Spleen (tissue), 11 donors: ENCODE data around the gene EIF2B1. TPM values are rescaled to one million over a fixed set of nuclear protein-coding genes. Genes with fewer than 3 reads are reported as not detected.

Experiments used
- DNase-seq: peaks from one replicate; pipeline ENCODE4 v3.0.0-alpha.2; 2020
- H3K27ac ChIP-seq, 8 donors: fragments of 200-600 bp; sonication (generic) in 7 of 8; 1 replicate in 4 of 8; 2 replicates in 4 of 8; pipeline versions ENCODE4 v1.5.0 to v1.8.0; 2016 to 2021; ENCODE audit warnings: inconsistent platforms in 4 of 8, mild to moderate bottlenecking in 4 of 8, moderate library complexity in 1 of 8
- H3K27me3 ChIP-seq, 7 donors: fragments of 200-600 bp; sonication (generic) in 6 of 7; replicated peaks in 1 of 7; 1 replicate in 4 of 7; 2 replicates in 3 of 7; pipeline versions ENCODE4 v1.5.0 to v1.8.0; 2016 to 2021; ENCODE audit warnings: inconsistent platforms in 3 of 7, mild to moderate bottlenecking in 1 of 7
- H3K36me3 ChIP-seq, 6 donors: fragments of 200-600 bp; sonication (generic) in 5 of 6; 1 replicate in 4 of 6; 2 replicates in 2 of 6; pipeline versions ENCODE4 v1.5.0 to v1.8.0; 2016 to 2021; ENCODE audit warnings: inconsistent platforms in 2 of 6
- H3K4me1 ChIP-seq, 6 donors: fragments of 200-600 bp; sonication (generic) in 5 of 6; 1 replicate in 3 of 6; 2 replicates in 3 of 6; pipeline versions ENCODE4 v1.5.0 to v1.8.0; 2016 to 2021; ENCODE audit warnings: inconsistent platforms in 3 of 6
- H3K4me3 ChIP-seq, 8 donors: fragments of 200-600 bp; sonication (generic) in 7 of 8; 1 replicate in 4 of 8; 2 replicates in 4 of 8; pipeline versions ENCODE4 v1.5.0 to v1.8.0; 2016 to 2021; ENCODE audit warnings: inconsistent platforms in 4 of 8, mild to moderate bottlenecking in 4 of 8, moderate library complexity in 2 of 8
- H3K9me3 ChIP-seq, 8 donors: fragments of 200-600 bp; sonication (generic) in 7 of 8; 1 replicate in 4 of 8; 2 replicates in 4 of 8; pipeline versions ENCODE4 v1.5.0 to v1.8.0; 2016 to 2021; ENCODE audit warnings: inconsistent platforms in 4 of 8
- CTCF ChIP-seq, 11 experiments: fragments of 200-600 bp in 7 of 11; fragments of 450-650 bp in 4 of 11; sonication (generic) in 4 of 11; IDR thresholded peaks in 8 of 11; conservative IDR thresholded peaks in 3 of 11; 1 replicate in 7 of 11; 2 replicates in 4 of 11; pipeline versions ENCODE4 v1.4.0 to v1.8.0; 2016 to 2021; ENCODE audit warnings: antibody characterized with exemption in 11 of 11, inconsistent platforms in 4 of 11, mild to moderate bottlenecking in 1 of 11
- POLR2A ChIP-seq, 3 donors: fragments of 450-650 bp; IDR thresholded peaks; one replicate each; pipeline ENCODE4 v1.5.1; 2017; ENCODE audit warnings: antibody characterized with exemption in 3 of 3, mild to moderate bottlenecking in 1 of 3
- POLR2AphosphoS5 ChIP-seq, 3 donors: sonication (generic); formaldehyde crosslinking; IDR thresholded peaks; one replicate each; pipeline ENCODE4 v1.5.1; 2017; ENCODE audit warnings: antibody characterized with exemption in 3 of 3
- WGBS, 5 donors: extraction: QIAGEN DNeasy Blood & Tissue Kit in 3 of 5; methylation state at CpG; one replicate each; pipeline versions ENCODE4 v1.1.5 to v1.1.7; 2013 to 2018; 5-methylcytosine and 5-hydroxymethylcytosine counted together
- intact Hi-C: fragments of 100-400 bp; cut with DNase I; formaldehyde crosslinking; loops from one replicate; pipeline ENCODE4 v1.15.0; 2023; ENCODE audit warnings: low total_unique reads
- polyA plus RNA-seq, 3 donors: library from polyadenylated mRNA; stranded (reverse); fragments of 200-250 nt; gene quantifications; one replicate each; pipeline ENCODE4 v1.2.1, GENCODE V29; 2013
- total RNA-seq, 7 donors: library from RNA; depleted of rRNA in 3 of 7; stranded (reverse); fragments of >200 nt in 3 of 7; fragmentation: NEBNext Ultra II Directional in 4 of 7; extraction: Animal tissue kit (Norgen Biotek cat#: 25700) in 4 of 7; gene quantifications; one replicate each; pipeline versions ENCODE4 v1.1.0 to v1.2.1, GENCODE V29; 2016 to 2021
- donor health status: healthy with polysubstance abuse.
- donor health status: DM: no; HTN: no; CAD: no; lungs with moderate emphysema.
- donor health status: DM: no; HTN: no; CAD: no.
- donor health status: Bipolar disorder and iron deficiency.
- donor health status: healthy.
- donor health status: DM: no; HTN: no; CAD: no.
- donor health status: DM: yes; HTN: yes; CAD: no.

EIF2B1 gene
- total and polyA plus RNA-seq, 10 donors: 28.3 to 137 (median 44.6) TPM

GRCh38 chr12:123645380-123645779 is 11.9 kb upstream of the EIF2B1 start:
- WGBS, 5 donors: 95 to 100% (median 98%) methylated on average over 3 of the region's 3 CpGs
- Histone ChIP-seq H3K9me3 (no peaks in the 10 kb centered on the region), H3K4me3 (no peak overlapping the region), H3K27me3 (no peaks in the 10 kb centered on the region), H3K4me1 (no peaks in the 10 kb centered on the region), H3K27ac (no peak overlapping the region), H3K36me3 (peaks cover 5 to 99% (median 54%) of the 10 kb centered on the region in 6 donors)
- intact Hi-C loops: no loop called here
- TF ChIP-seq POLR2AphosphoS5 (IDR thresholded peaks at IDR 0.05) (no peak), POLR2A (IDR thresholded peaks at IDR 0.05) (no peak), CTCF (IDR thresholded peaks at IDR 0.05 in 8 of 11, conservative IDR thresholded peaks at IDR 0.05 in 3 of 11) (no peak)
- DNase-seq: no peak

- TF ChIP-seq CTCF (IDR thresholded peaks at IDR 0.05 in 8 of 11, conservative IDR thresholded peaks at IDR 0.05 in 3 of 11) (no peak), POLR2A (IDR thresholded peaks at IDR 0.05) (no peak), POLR2AphosphoS5 (IDR thresholded peaks at IDR 0.05) (no peak)
Measured at GRCh38 chr12:123643911-123644310, 10.4 kb upstream of the EIF2B1 start.

GRCh38 chr12:123634142-123634561 is 666 bp upstream of the EIF2B1 start:
- intact Hi-C loops: no loop called here
- H3K4me1 ChIP-seq: peaks cover 11 to 57% (median 30%) of the 10 kb centered on the region in 6 donors
- peak overlapping the region; percentile 72 to 91 (median 88) for H3K27ac ChIP-seq
- no peaks in the 10 kb centered on the region for H3K27me3 ChIP-seq
- peaks cover 0 to 39% (median 30%) of the 10 kb centered on the region in 6 donors for H3K36me3 ChIP-seq
- 16 to 19% (median 18%) methylated on average over 19 of the region's 19 CpGs for whole genome bisulfite sequencing, 5 donors
- no peak for TF ChIP-seq POLR2A (IDR thresholded peaks at IDR 0.05)
- no peak for TF ChIP-seq CTCF (IDR thresholded peaks at IDR 0.05 in 8 of 11, conservative IDR thresholded peaks at IDR 0.05 in 3 of 11)
- TF ChIP-seq POLR2AphosphoS5 (IDR thresholded peaks at IDR 0.05): no peak
- DNase-seq: no peak
- H3K4me3 ChIP-seq: peak overlapping the region; percentile 87 to 100 (median 96)
- H3K9me3 ChIP-seq: no peaks in the 10 kb centered on the region

More at GRCh38 chr12:123643911-123644310, 10.4 kb upstream of the EIF2B1 start:
- WGBS, 5 donors: 83 to 95% (median 92%) methylated on average over 7 of the region's 7 CpGs
- no peak overlapping the region for H3K4me3 ChIP-seq
- H3K9me3 ChIP-seq: no peaks in the 10 kb centered on the region
- no peak overlapping the region for H3K27ac ChIP-seq
- H3K27me3 ChIP-seq: no peaks in the 10 kb centered on the region
- DNase-seq: no peak
- intact Hi-C loops: no loop called here
- H3K36me3 ChIP-seq: peaks cover 5 to 98% (median 45%) of the 10 kb centered on the region in 6 donors
- H3K4me1 ChIP-seq: no peaks in the 10 kb centered on the region

- intact Hi-C loops: no loop called here
- Histone ChIP-seq H3K27me3 (no peaks in the 10 kb centered on the region), H3K27ac (no peak overlapping the region), H3K36me3 (peaks cover 8 to 100% (median 97%) of the 10 kb centered on the region in 6 donors), H3K4me1 (peaks cover 0 to 7% (median 0%) of the 10 kb centered on the region in 6 donors), H3K9me3 (no peaks in the 10 kb centered on the region), H3K4me3 (no peak overlapping the region)
- TF ChIP-seq POLR2A (IDR thresholded peaks at IDR 0.05) (no peak), POLR2AphosphoS5 (IDR thresholded peaks at IDR 0.05) (peak in 1 of 3 donors; percentile 4)
- no peak for DNase-seq
- WGBS, 5 donors: 89 to 94% (median 89%) methylated on average over 15 of the region's 15 CpGs
Measured at GRCh38 chr12:123621619-123622530, 11.6 kb downstream of the EIF2B1 start.
